Measurements from ENCODE around the gene TBX2.

- TF ChIP-seq CTCF (IDR thresholded peaks at IDR 0.05) (no peak), EZH2phosphoT487 (IDR thresholded peaks at IDR 0.05) (no peak), EZH2 (IDR thresholded peaks at IDR 0.05) (no peak)
Measured at GRCh38 chr17:61363601-61364462, 35.8 kb upstream of the TBX2 start.
